Measurements from ENCODE around the gene LPAR2. TPM values are rescaled to one million over a fixed set of nuclear protein-coding genes. Genes with fewer than 3 reads are reported as not detected.
A peak's percentile ranks its signal among the peaks of the same experiment; 100 is the strongest.

The LPAR2 gene
- polyA plus RNA-seq, 1 donor from 2014 or later: 14.3 TPM

- Mint-ChIP-seq H3K4me3 (peak overlapping the region in 1 of 4 donors; percentile 35), H3K4me1 (peaks cover 11 to 13% (median 13%) of the 10 kb centered on the region in 3 donors), H3K27ac (no peak overlapping the region), H3K36me3 (no peaks in the 10 kb centered on the region), H3K9me3 (no peaks in the 10 kb centered on the region), H3K27me3 (no peaks in the 10 kb centered on the region)
These were observed 17.3 kb upstream of the LPAR2 start for GRCh38 chr19:19645233-19645870.

GRCh38 chr19:19644054-19644388 lies 16.0 kb upstream of the LPAR2 start:
- peak overlapping the region; percentile 95 to 100 (median 97) for H3K4me3 Mint-ChIP-seq
- H3K9me3 Mint-ChIP-seq: no peaks in the 10 kb centered on the region
- H3K36me3 Mint-ChIP-seq: no peaks in the 10 kb centered on the region
- H3K27me3 Mint-ChIP-seq: no peaks in the 10 kb centered on the region
- peaks cover 11 to 13% (median 13%) of the 10 kb centered on the region in 3 donors for H3K4me1 Mint-ChIP-seq
- peak overlapping the region; percentile 97 to 98 (median 97) for H3K27ac Mint-ChIP-seq

- no peaks in the 10 kb centered on the region for H3K9me3 Mint-ChIP-seq
- peak within 1 kb of the TSS; percentile 95 to 100 (median 97) for H3K4me3 Mint-ChIP-seq
- peak within 1 kb of the TSS; percentile 97 to 98 (median 97) for H3K27ac Mint-ChIP-seq
- H3K4me1 Mint-ChIP-seq: peaks cover 11 to 13% (median 13%) of the 10 kb centered on the region in 3 donors
- no peaks in the 10 kb centered on the region for H3K36me3 Mint-ChIP-seq
- H3K27me3 Mint-ChIP-seq: no peaks in the 10 kb centered on the region
These were observed 15.4 kb upstream of the LPAR2 start, which contains the start of gene GMIP for GRCh38 chr19:19643158-19644053. Gene GMIP (minus strand): TSS chr19:19643657. CDS start chr19:19643529, 128 bp downstream.

- Mint-ChIP-seq H3K9me3 (no peaks in the 10 kb centered on the region), H3K4me1 (peaks cover 10 to 13% (median 13%) of the 10 kb centered on the region in 3 donors), H3K4me3 (peak overlapping the region; percentile 95 to 100 (median 97)), H3K27me3 (no peaks in the 10 kb centered on the region), H3K27ac (peak overlapping the region; percentile 97 to 98 (median 97)), H3K36me3 (no peaks in the 10 kb centered on the region)
These were observed 14.6 kb upstream of the LPAR2 start for GRCh38 chr19:19642506-19643157.

GRCh38 chr19:19637523-19638251 lies 9.7 kb upstream of the LPAR2 start:
- Mint-ChIP-seq H3K36me3 (peaks cover 5% of the 10 kb centered on the region), H3K4me1 (peaks cover 8 to 17% (median 12%) of the 10 kb centered on the region in 3 donors), H3K4me3 (no peak overlapping the region), H3K27ac (no peak overlapping the region), H3K9me3 (no peaks in the 10 kb centered on the region), H3K27me3 (no peaks in the 10 kb centered on the region)

- Mint-ChIP-seq H3K27ac (no peak overlapping the region), H3K4me1 (peaks cover 4 to 13% (median 9%) of the 10 kb centered on the region in 3 donors), H3K36me3 (peaks cover 5% of the 10 kb centered on the region), H3K4me3 (no peak overlapping the region), H3K27me3 (no peaks in the 10 kb centered on the region), H3K9me3 (no peaks in the 10 kb centered on the region)
These were observed 9.1 kb upstream of the LPAR2 start for GRCh38 chr19:19637186-19637522.

- Mint-ChIP-seq H3K27me3 (no peaks in the 10 kb centered on the region), H3K9me3 (no peaks in the 10 kb centered on the region), H3K36me3 (peaks cover 5% of the 10 kb centered on the region), H3K27ac (peak overlapping the region in 1 of 3 donors; percentile 35), H3K4me1 (peaks cover 0 to 9% (median 6%) of the 10 kb centered on the region in 3 donors), H3K4me3 (no peak overlapping the region)
These were observed 8.7 kb upstream of the LPAR2 start for GRCh38 chr19:19636573-19637185.

- peaks cover 0 to 9% (median 6%) of the 10 kb centered on the region in 3 donors for H3K4me1 Mint-ChIP-seq
- no peaks in the 10 kb centered on the region for H3K27me3 Mint-ChIP-seq
- H3K4me3 Mint-ChIP-seq: no peak overlapping the region
- H3K36me3 Mint-ChIP-seq: peaks cover 5% of the 10 kb centered on the region
- H3K27ac Mint-ChIP-seq: peak overlapping the region in 2 of 3 donors; percentile 34 to 43
- no peaks in the 10 kb centered on the region for H3K9me3 Mint-ChIP-seq
These were observed 7.3 kb upstream of the LPAR2 start for GRCh38 chr19:19635313-19635702.

- peak overlapping the region; percentile 16 to 43 (median 34) for H3K27ac Mint-ChIP-seq
- no peaks in the 10 kb centered on the region for H3K9me3 Mint-ChIP-seq
- peaks cover 0 to 9% (median 6%) of the 10 kb centered on the region in 3 donors for H3K4me1 Mint-ChIP-seq
- H3K36me3 Mint-ChIP-seq: peaks cover 5% of the 10 kb centered on the region
- peak overlapping the region in 1 of 4 donors; percentile 60 for H3K4me3 Mint-ChIP-seq
- no peaks in the 10 kb centered on the region for H3K27me3 Mint-ChIP-seq
These were observed 6.7 kb upstream of the LPAR2 start for GRCh38 chr19:19634516-19635312.

- Mint-ChIP-seq H3K36me3 (peaks cover 5% of the 10 kb centered on the region), H3K27ac (peak overlapping the region; percentile 16 to 34 (median 20)), H3K4me1 (peaks cover 0 to 9% (median 6%) of the 10 kb centered on the region in 3 donors), H3K4me3 (peak overlapping the region in 2 of 4 donors; percentile 66 to 68), H3K27me3 (no peaks in the 10 kb centered on the region), H3K9me3 (no peaks in the 10 kb centered on the region)
These were observed 5.9 kb upstream of the LPAR2 start for GRCh38 chr19:19633711-19634515.

- Mint-ChIP-seq H3K27ac (peak overlapping the region in 2 of 3 donors; percentile 34 to 81), H3K4me3 (peak overlapping the region in 1 of 4 donors; percentile 68), H3K36me3 (peaks cover 5% of the 10 kb centered on the region), H3K4me1 (peaks cover 0 to 12% (median 6%) of the 10 kb centered on the region in 3 donors), H3K27me3 (no peaks in the 10 kb centered on the region), H3K9me3 (no peaks in the 10 kb centered on the region)
These were observed 4.6 kb upstream of the LPAR2 start for GRCh38 chr19:19632661-19633060.

- H3K27ac Mint-ChIP-seq: peak overlapping the region in 1 of 3 donors; percentile 73
- H3K9me3 Mint-ChIP-seq: no peaks in the 10 kb centered on the region
- H3K4me1 Mint-ChIP-seq: peaks cover 2 to 22% (median 13%) of the 10 kb centered on the region in 3 donors
- H3K4me3 Mint-ChIP-seq: peak overlapping the region in 1 of 4 donors; percentile 82
- no peaks in the 10 kb centered on the region for H3K27me3 Mint-ChIP-seq
- peaks cover 5% of the 10 kb centered on the region for H3K36me3 Mint-ChIP-seq
These were observed 3.3 kb upstream of the LPAR2 start for GRCh38 chr19:19631346-19631745.

GRCh38 chr19:19630426-19630825 lies 2.4 kb upstream of the LPAR2 start:
- peaks cover 5% of the 10 kb centered on the region for H3K36me3 Mint-ChIP-seq
- no peaks in the 10 kb centered on the region for H3K27me3 Mint-ChIP-seq
- H3K9me3 Mint-ChIP-seq: no peaks in the 10 kb centered on the region
- H3K27ac Mint-ChIP-seq: peak overlapping the region in 2 of 3 donors; percentile 27 to 73
- H3K4me3 Mint-ChIP-seq: peak overlapping the region in 1 of 4 donors; percentile 82
- H3K4me1 Mint-ChIP-seq: peaks cover 6 to 23% (median 11%) of the 10 kb centered on the region in 3 donors
